COR-L47 (cell line): ENCODE results near the gene SEMA6C.
A peak's percentile ranks its signal among the peaks of the same experiment; 100 is the strongest.
"Not testable (repeated sequence)": the region's sequence is repeated elsewhere in the genome, so short reads cannot be mapped to it uniquely, and the experiment has no call there.

Experiments used
- DNase-seq: peaks from one replicate; lab custom pipeline; 2025; lab: John Stamatoyannopoulos, UW

SEMA6C gene

GRCh38 chr1:151124763-151125403 lies 21.5 kb downstream of the SEMA6C start:
- DNase-seq, result no peak

GRCh38 chr1:151113877-151114276 lies 32.6 kb downstream of the SEMA6C start:
- DNase-seq, result no peak

- no peak for DNase-seq
These were observed 38.1 kb downstream of the SEMA6C start for GRCh38 chr1:151108331-151108730.

- no peak for DNase-seq
These were observed 39.5 kb downstream of the SEMA6C start for GRCh38 chr1:151106894-151107293.

GRCh38 chr1:151104630-151105029 lies 41.8 kb downstream of the SEMA6C start:
- DNase-seq, result no peak

- DNase-seq, result no peak
These were observed 48.3 kb downstream of the SEMA6C start for GRCh38 chr1:151098126-151098525.

GRCh38 chr1:151097426-151097825 lies 49.0 kb downstream of the SEMA6C start:
- not testable (repeated sequence) for DNase-seq

- DNase-seq, result peak; percentile 3
These were observed 60.4 kb downstream of the SEMA6C start for GRCh38 chr1:151085953-151086559.
